Pancreas (tissue), 10 donors: ENCODE data around the gene MRPS5. TPM values are rescaled to one million over a fixed set of nuclear protein-coding genes. Genes with fewer than 3 reads are reported as not detected.

Experiments used
- ATAC-seq, 4 donors: fragments of 200-7000 bp; cut with Tn5 transposase; one replicate each; pipeline versions ENCODE4 v1.8.0 to v1.9.1; 2020; ENCODE audit warnings: mild to moderate bottlenecking in 4 of 4, moderate library complexity in 4 of 4
- DNase-seq, 6 donors: peaks; one replicate each; pipeline ENCODE4 v3.0.0-alpha.2; 2020
- FAIRE-seq: peaks from 2 replicates; lab custom pipeline; 2012; peaks lifted over from hg19 to GRCh38; lab: Jason Lieb, UNC
- H3K27ac ChIP-seq, 4 donors: fragments of 200-600 bp; sonication (generic); 1 replicate in 3 of 4; 2 replicates in 1 of 4; pipeline versions ENCODE4 v1.5.0 to v1.8.0; 2020
- H3K27me3 ChIP-seq, 4 donors: fragments of 200-600 bp; one replicate each; pipeline ENCODE4 v1.8.0; 2021
- H3K36me3 ChIP-seq, 3 donors: fragments of 200-600 bp; sonication (generic) in 1 of 3; one replicate each; pipeline versions ENCODE4 v1.5.0 to v1.8.0; 2020 to 2021
- H3K4me1 ChIP-seq, 3 donors: fragments of 200-600 bp; one replicate each; pipeline ENCODE4 v1.8.0; 2021
- H3K4me3 ChIP-seq, 4 donors: fragments of 200-600 bp; sonication (generic) in 2 of 4; one replicate each; pipeline versions ENCODE4 v1.5.0 to v1.8.0; 2020 to 2021
- H3K9me3 ChIP-seq, 4 donors: fragments of 200-600 bp; one replicate each; pipeline ENCODE4 v1.8.0; 2021
- CTCF ChIP-seq, 4 donors: fragments of 200-600 bp; sonication (generic) in 3 of 4; IDR thresholded peaks; one replicate each; pipeline versions ENCODE4 v1.5.0 to v1.8.0; 2021; ENCODE audit warnings: antibody characterized with exemption in 4 of 4
- WGBS, 2 donors: extraction: QIAGEN DNeasy Blood & Tissue Kit; methylation state at CpG; one replicate each; pipeline ENCODE4 v1.1.7; 2013; 5-methylcytosine and 5-hydroxymethylcytosine counted together
- intact Hi-C, 3 donors: fragments of 100-400 bp; cut with DNase I; formaldehyde crosslinking; loops; one replicate each; pipeline versions ENCODE4 v1.11.1 to v1.14.2; 2022
- polyA plus RNA-seq, 2 donors: library from polyadenylated mRNA; stranded (reverse); fragments of 200-250 nt; gene quantifications; one replicate each; pipeline ENCODE4 v1.2.3, GENCODE V29; 2013
- total RNA-seq, 6 donors: library from RNA; stranded (reverse); fragmentation: NEBNext Ultra II Directional in 4 of 6; extraction: Animal tissue kit (Norgen Biotek cat#: 25700) in 4 of 6; gene quantifications; one replicate each; pipeline versions ENCODE4 v1.2.1 to v1.2.4, GENCODE V29; 2021 to 2023
- donor health status: healthy with polysubstance abuse.
- donor health status: DM: no; HTN: no; CAD: no; lungs with moderate emphysema.
- donor health status: DM: no; HTN: no; CAD: no.
- donor health status: control.
- donor health status: control.
- donor health status: Bipolar disorder and iron deficiency.
- donor health status: DM: yes; HTN: yes; CAD: no.
- donor health status: DM: no; HTN: no; CAD: no.
- donor health status: DM: no; HTN: no; CAD: no.
- donor health status: DM: yes; HTN: yes; CAD: no.

MRPS5 gene
- total and polyA plus RNA-seq, 8 donors: 14.8 to 55.2 (median 19.9) TPM

- Histone ChIP-seq H3K9me3 (no peaks in the 10 kb centered on the region), H3K4me1 (peaks cover 0 to 15% (median 11%) of the 10 kb centered on the region in 3 donors), H3K4me3 (peak within 1 kb of the TSS; percentile 57 to 78 (median 72)), H3K36me3 (peaks cover 0 to 5% (median 0%) of the 10 kb centered on the region in 3 donors), H3K27ac (peak within 1 kb of the TSS in 3 of 4 donors; percentile 51 to 66 (median 60)), H3K27me3 (no peaks in the 10 kb centered on the region)
- ATAC-seq (peak; percentile 91 to 94 (median 92)), DNase-seq (peak; percentile 72 to 90 (median 80)), FAIRE-seq (no peak)
- no peak for TF ChIP-seq CTCF (IDR thresholded peaks at IDR 0.05)
- 7 to 10% methylated on average over 37 to 64 of the region's 64 CpGs for WGBS, 2 donors
- intact Hi-C loops: no loop called here
Observed at GRCh38 chr2:95159690-95160449, 38.3 kb upstream of the MRPS5 start, which contains the start of gene ZNF514. TSS of gene ZNF514 (minus strand) at chr2:95159848. CDS start at chr2:95153253, 6,595 bp downstream.

- H3K27ac ChIP-seq: peak overlapping the region in 3 of 4 donors; percentile 18 to 60 (median 22)
- no peak for FAIRE-seq
- intact Hi-C loops: no loop called here
- peak overlapping the region; percentile 57 to 78 (median 72) for H3K4me3 ChIP-seq
- H3K4me1 ChIP-seq: peaks cover 0 to 8% (median 3%) of the 10 kb centered on the region in 3 donors
- DNase-seq: peak; percentile 31 to 84 (median 54)
- no peaks in the 10 kb centered on the region for H3K9me3 ChIP-seq
- peak; percentile 54 to 72 (median 69) for ATAC-seq
- no peak for TF ChIP-seq CTCF (IDR thresholded peaks at IDR 0.05)
- H3K36me3 ChIP-seq: peaks cover 0 to 13% (median 0%) of the 10 kb centered on the region in 3 donors
- H3K27me3 ChIP-seq: no peaks in the 10 kb centered on the region
- WGBS, 2 donors: 0 to 2% methylated on average over 30 to 58 of the region's 58 CpGs
Observed at GRCh38 chr2:95158891-95159619, 37.4 kb upstream of the MRPS5 start.

- Histone ChIP-seq H3K4me1 (peaks cover 0 to 7% (median 0%) of the 10 kb centered on the region in 3 donors), H3K27ac (no peak overlapping the region), H3K9me3 (no peaks in the 10 kb centered on the region), H3K27me3 (no peaks in the 10 kb centered on the region), H3K4me3 (peak overlapping the region; percentile 57 to 78 (median 72)), H3K36me3 (peaks cover 0 to 14% (median 0%) of the 10 kb centered on the region in 3 donors)
- no peak for ATAC-seq
- DNase-seq: no peak
- 58 to 61% methylated on average over 10 of the region's 10 CpGs for WGBS, 2 donors
- no peak for TF ChIP-seq CTCF (IDR thresholded peaks at IDR 0.05)
- intact Hi-C loops: no loop called here
- no peak for FAIRE-seq
Observed at GRCh38 chr2:95158441-95158840, 36.8 kb upstream of the MRPS5 start.

GRCh38 chr2:95149397-95149984 lies 27.9 kb upstream of the MRPS5 start:
- TF ChIP-seq CTCF (IDR thresholded peaks at IDR 0.05): no peak
- 96 to 97% methylated on average over 6 of the region's 6 CpGs for WGBS, 2 donors
- H3K36me3 ChIP-seq: peaks cover 5 to 49% (median 23%) of the 10 kb centered on the region in 3 donors

More at GRCh38 chr2:95149397-95149984, 27.9 kb upstream of the MRPS5 start:
- no peak for ATAC-seq
- Histone ChIP-seq H3K9me3 (peaks cover 0 to 6% (median 2%) of the 10 kb centered on the region in 4 donors), H3K4me1 (no peaks in the 10 kb centered on the region), H3K27ac (no peak overlapping the region), H3K4me3 (no peak overlapping the region), H3K27me3 (no peaks in the 10 kb centered on the region)
- DNase-seq: no peak
- no peak for FAIRE-seq
- intact Hi-C loops: no loop called here
